GM12878 (cell line): Measurements from ENCODE around the gene N4BP3. TPM values are rescaled to one million over a fixed set of nuclear protein-coding genes. Genes with fewer than 3 reads are reported as not detected.

Experiments used
- ATAC-seq: fragments of 200-7000 bp; cut with Tn5 transposase; 3 replicates; pipeline ENCODE4 v1.9.1; 2020; ENCODE audit warnings: mild to moderate bottlenecking, moderate library complexity
- BruUV-seq: library from RNA; stranded (reverse); fragments of 400-500 nt; replicated peaks from 2 replicates; lab custom pipeline; 2021; lab: Mats Ljungman, UMichigan
- CTCF ChIA-PET: fragments of 300-600 bp; sonication (Branson Sonifier 250); formaldehyde crosslinking; extraction: SDS; loops from one replicate; lab custom pipeline; 2021; ENCODE audit warnings: inconsistent platforms; lab: Yijun Ruan, JAX
- POLR2A ChIA-PET: fragments of 350-600 bp; formaldehyde crosslinking; extraction: SDS; loops from one replicate; lab custom pipeline; 2021; ENCODE audit warnings: inconsistent platforms; lab: Charles Lee
- RAD21 ChIA-PET: fragments of 300-600 bp; sonication (Branson Sonifier 250); formaldehyde crosslinking; loops from one replicate; lab custom pipeline; 2023; ENCODE audit warnings: antibody characterized with exemption; ENCODE audit not compliant: unreplicated experiment; lab: Charles Lee
- SMC1A ChIA-PET: fragments of 300-600 bp; sonication (Branson Sonifier 250); formaldehyde crosslinking; loops from one replicate; lab custom pipeline; 2023; ENCODE audit not compliant: unreplicated experiment, uncharacterized antibody; lab: Charles Lee
- DNase-seq: peaks from one replicate; pipeline ENCODE4 v3.0.0-alpha.2; 2011; ENCODE audit warnings: low read depth, low spot score
- FAIRE-seq: peaks from 3 replicates; lab custom pipeline; 2011; peaks lifted over from hg19 to GRCh38; lab: Jason Lieb, UNC
- H2AFZ ChIP-seq: 2 replicates; pipeline ENCODE4 v1.6.0; 2011; ENCODE audit warnings: low read depth, low read length, control low read depth; ENCODE audit not compliant: control insufficient read depth
- H3K27ac ChIP-seq: 2 replicates; pipeline ENCODE4 v1.5.1; 2011; ENCODE audit warnings: control low read depth; ENCODE audit not compliant: control insufficient read depth, insufficient read depth
- H3K27me3 ChIP-seq, 2 experiments: replicated peaks in 1 of 2; 2 replicates each; pipeline versions ENCODE4 v1.6.0 to v1.6.1; 2011; ENCODE audit warnings: low read length in 1 of 2; ENCODE audit not compliant: control insufficient read depth in 2 of 2, insufficient read depth in 2 of 2
- H3K36me3 ChIP-seq, 2 experiments: 2 replicates each; pipeline ENCODE4 v1.5.1; 2011; ENCODE audit warnings: low read length in 1 of 2; ENCODE audit not compliant: control insufficient read depth in 2 of 2, insufficient read depth in 2 of 2
- H3K4me1 ChIP-seq: 2 replicates; pipeline ENCODE4 v1.6.1; 2011; ENCODE audit warnings: mild to moderate bottlenecking, low read length, moderate library complexity, mixed read lengths; ENCODE audit not compliant: control insufficient read depth, insufficient read depth
- H3K4me2 ChIP-seq: 2 replicates; pipeline ENCODE4 v1.6.0; 2011; ENCODE audit warnings: control low read depth; ENCODE audit not compliant: control insufficient read depth, insufficient read depth
- H3K4me3 ChIP-seq: fragments of 200-600 bp; sonication (generic); 2 replicates; pipeline ENCODE4 v1.5.1; 2016
- H3K79me2 ChIP-seq: 2 replicates; pipeline ENCODE4 v1.6.0; 2011; ENCODE audit warnings: low read length; ENCODE audit not compliant: control insufficient read depth, insufficient read depth
- H3K9ac ChIP-seq: 2 replicates; pipeline ENCODE4 v1.8.0; 2011; ENCODE audit warnings: low read length, control low read depth, mixed read lengths; ENCODE audit not compliant: control insufficient read depth, insufficient read depth
- H3K9me3 ChIP-seq: replicated peaks from 3 replicates; pipeline ENCODE4 v1.5.1; 2011; ENCODE audit warnings: mild to moderate bottlenecking, low read length; ENCODE audit not compliant: control insufficient read depth, insufficient read depth
- H4K20me1 ChIP-seq: 2 replicates; pipeline ENCODE4 v1.6.0; 2011; ENCODE audit not compliant: control insufficient read depth, insufficient read depth
- ATF7 ChIP-seq: fragments of 450-650 bp; IDR thresholded peaks from 2 replicates; pipeline ENCODE4 v1.6.1; 2016; ENCODE audit warnings: low read depth, mild to moderate bottlenecking
- FOXK2 ChIP-seq: fragments of 450-650 bp; IDR thresholded peaks from 2 replicates; pipeline ENCODE4 v1.6.1; 2017; ENCODE audit warnings: mild to moderate bottlenecking, moderate library complexity
- PRDM15 ChIP-seq: fragments of 450-650 bp; formaldehyde crosslinking; IDR thresholded peaks from 2 replicates; pipeline ENCODE4 v1.4.0; 2020; ENCODE audit warnings: mild to moderate bottlenecking, moderate library complexity
- RELA ChIP-seq: fragments of 450-650 bp; IDR thresholded peaks from 2 replicates; pipeline ENCODE4 v1.8.0; 2014; ENCODE audit warnings: borderline replicate concordance; ENCODE audit not compliant: partially characterized antibody
- WGBS: methylation state at CpG from one replicate; pipeline ENCODE4 v1.1.6; 2016; ENCODE audit warnings: low lambda C conversion rate; ENCODE audit not compliant: insufficient replicate concordance, insufficient coverage; ENCODE audit errors: missing lambda C conversion rate; 5-methylcytosine and 5-hydroxymethylcytosine counted together
- in situ Hi-C: fragments of 300-500 bp; cut with MboI; formaldehyde crosslinking; loops from 9 replicates; pipeline ENCODE4 v1.14.3; 2018; ENCODE audit warnings: mixed read lengths
- intact Hi-C: fragments of 100-400 bp; cut with micrococcal nuclease; formaldehyde crosslinking; loops from one replicate; pipeline ENCODE4 v1.14.2; 2022; ENCODE audit not compliant: unreplicated experiment
- polyA plus RNA-seq, 11 experiments: library from polyadenylated mRNA; depleted of rRNA in 4 of 11; unstranded in 6 of 11; stranded (reverse) in 5 of 11; fragments of >200 nt; fragmentation: Nextera tagmentation in 4 of 11; fragmentation: Illumina TruSeq in 1 of 11; extraction: Ambion mirVana in 4 of 11; extraction: Trizol in 1 of 11; gene quantifications; 1 replicate in 1 of 11; 2 replicates in 10 of 11; pipeline versions ENCODE4 v1.2.1 to v1.2.3, GENCODE V29; 2011 to 2016; ENCODE audit warnings: inconsistent platforms in 2 of 11, missing spikeins in 2 of 11, low read depth in 1 of 11
- total RNA-seq, 4 experiments: library from RNA; depleted of rRNA in 3 of 4; stranded (reverse); fragments of >200 nt in 3 of 4; fragmentation: Illumina TruSeq in 1 of 4; extraction: Trizol in 1 of 4; gene quantifications; 2 replicates each; pipeline versions ENCODE4 v1.2.1 to v1.2.3, GENCODE V29; 2013 to 2021
- TF ChIP-seq, protein P1 (sequence below): fragments of 450-650 bp; IDR thresholded peaks from 2 replicates; pipeline ENCODE4 v1.6.1; 2017; ENCODE audit warnings: low read depth, mild to moderate bottlenecking, moderate library complexity

Gene N4BP3
- total and polyA plus RNA-seq, 10 of the 15 experiments (the other 5 are each of a cell fraction or from before 2014, with no cell fraction given), result 0.06 to 13.0 (median 4.3) TPM

GRCh38 chr5:178098685-178099084 lies 14.6 kb upstream of the N4BP3 start:
- no peaks in the 10 kb centered on the region for H3K4me1 ChIP-seq
- H3K4me3 ChIP-seq, result no peak overlapping the region
- POLR2A ChIA-PET, result no interaction called here
- no peak overlapping the region for H3K27ac ChIP-seq
- ATAC-seq (no peak), FAIRE-seq (no peak), DNase-seq (no peak)
- SMC1A ChIA-PET, result no interaction called here
- no TSS peak for BruUV-seq
- no peaks in the 10 kb centered on the region for H3K36me3 ChIP-seq
- WGBS, result 70% methylated on average over 7 of the region's 7 CpGs
- in situ Hi-C loops (no loop called here), intact Hi-C loops (no loop called here)
- no peaks in the 10 kb centered on the region for H3K27me3 ChIP-seq
- no peaks in the 10 kb centered on the region for H4K20me1 ChIP-seq
- no peak overlapping the region for H2AFZ ChIP-seq
- H3K9me3 ChIP-seq, result no peaks in the 10 kb centered on the region
- no peak overlapping the region for H3K9ac ChIP-seq
- no peak for TF ChIP-seq FOXK2
- no peak for TF ChIP-seq PRDM15
- TF ChIP-seq, protein P1, sequence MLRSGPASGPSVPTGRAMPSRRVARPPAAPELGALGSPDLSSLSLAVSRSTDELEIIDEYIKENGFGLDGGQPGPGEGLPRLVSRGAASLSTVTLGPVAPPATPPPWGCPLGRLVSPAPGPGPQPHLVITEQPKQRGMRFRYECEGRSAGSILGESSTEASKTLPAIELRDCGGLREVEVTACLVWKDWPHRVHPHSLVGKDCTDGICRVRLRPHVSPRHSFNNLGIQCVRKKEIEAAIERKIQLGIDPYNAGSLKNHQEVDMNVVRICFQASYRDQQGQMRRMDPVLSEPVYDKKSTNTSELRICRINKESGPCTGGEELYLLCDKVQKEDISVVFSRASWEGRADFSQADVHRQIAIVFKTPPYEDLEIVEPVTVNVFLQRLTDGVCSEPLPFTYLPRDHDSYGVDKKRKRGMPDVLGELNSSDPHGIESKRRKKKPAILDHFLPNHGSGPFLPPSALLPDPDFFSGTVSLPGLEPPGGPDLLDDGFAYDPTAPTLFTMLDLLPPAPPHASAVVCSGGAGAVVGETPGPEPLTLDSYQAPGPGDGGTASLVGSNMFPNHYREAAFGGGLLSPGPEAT, result no peak
- TF ChIP-seq RELA, result no peak
- no peak for TF ChIP-seq ATF7
- no peaks in the 10 kb centered on the region for H3K79me2 ChIP-seq
- RAD21 ChIA-PET, result no interaction called here
- no peak overlapping the region for H3K4me2 ChIP-seq
- CTCF ChIA-PET, result no interaction called here
